GM23338 (cell line): Measurements from ENCODE around the gene COL1A1. TPM values are rescaled to one million over a fixed set of nuclear protein-coding genes. Genes with fewer than 3 reads are reported as not detected.

ENCODE experiments used
- ATAC-seq: fragments of 200-7000 bp; cut with Tn5 transposase; 3 replicates; pipeline ENCODE4 v1.9.1; 2020
- DNase-seq: peaks from one replicate; pipeline ENCODE4 v3.0.0-alpha.2; 2015; ENCODE audit warnings: low spot score
- H2AFZ ChIP-seq: fragments of 200-600 bp; sonication (generic); 2 replicates; pipeline ENCODE4 v1.8.0; 2016; ENCODE audit warnings: antibody characterized with exemption, mild to moderate bottlenecking, moderate library complexity
- H3F3A ChIP-seq: fragments of 200-600 bp; sonication (generic); replicated peaks from 2 replicates; pipeline ENCODE4 v1.8.0; 2017; ENCODE audit warnings: antibody characterized with exemption, mixed run types, low read depth
- H3K27ac ChIP-seq: fragments of 200-600 bp; sonication (generic); 2 replicates; pipeline ENCODE4 v1.6.1; 2016; ENCODE audit warnings: low read depth
- H3K27me3 ChIP-seq: fragments of 200-600 bp; sonication (generic); 2 replicates; pipeline ENCODE4 v1.8.0; 2016; ENCODE audit warnings: mild to moderate bottlenecking, mixed run types, moderate library complexity; ENCODE audit not compliant: insufficient read depth
- H3K36me3 ChIP-seq: fragments of 200-600 bp; sonication (generic); 2 replicates; pipeline ENCODE4 v1.8.0; 2016; ENCODE audit warnings: mild to moderate bottlenecking; ENCODE audit not compliant: insufficient read depth
- H3K4me1 ChIP-seq: fragments of 200-600 bp; sonication (generic); 2 replicates; pipeline ENCODE4 v1.8.0; 2016; ENCODE audit warnings: mild to moderate bottlenecking, moderate library complexity; ENCODE audit not compliant: insufficient read depth
- H3K4me2 ChIP-seq: fragments of 200-600 bp; sonication (generic); 2 replicates; pipeline ENCODE4 v1.7.1; 2017; ENCODE audit warnings: mixed run types
- H3K4me3 ChIP-seq: fragments of 200-600 bp; sonication (generic); 2 replicates; pipeline ENCODE4 v1.6.1; 2016; ENCODE audit warnings: mixed run types
- H3K79me2 ChIP-seq: fragments of 200-600 bp; sonication (generic); replicated peaks from 2 replicates; pipeline ENCODE4 v1.8.0; 2017; ENCODE audit warnings: mild to moderate bottlenecking; ENCODE audit not compliant: insufficient read depth
- H3K9me2 ChIP-seq: fragments of 200-600 bp; sonication (generic); 2 replicates; pipeline ENCODE4 v1.8.0; 2017; ENCODE audit not compliant: insufficient read depth
- H4K20me1 ChIP-seq: fragments of 200-600 bp; sonication (generic); replicated peaks from 2 replicates; pipeline ENCODE4 v1.8.0; 2017; ENCODE audit warnings: mild to moderate bottlenecking; ENCODE audit not compliant: insufficient read depth
- H3K27ac Mint-ChIP-seq: 2 replicates; pipeline ENCODE4 v1.8.0; 2020; ENCODE audit warnings: inconsistent platforms, mild to moderate bottlenecking, moderate library complexity, mixed read lengths
- H3K27me3 Mint-ChIP-seq: 3 replicates; pipeline ENCODE4 v1.8.0; 2022; ENCODE audit warnings: low read depth, mild to moderate bottlenecking, moderate library complexity, mixed read lengths, inconsistent platforms; ENCODE audit not compliant: insufficient read depth, poor library complexity
- H3K36me3 Mint-ChIP-seq: 3 replicates; pipeline ENCODE4 v1.8.0; 2021; ENCODE audit warnings: low read depth, mild to moderate bottlenecking, inconsistent platforms, moderate library complexity, mixed read lengths
- H3K4me1 Mint-ChIP-seq: 3 replicates; pipeline ENCODE4 v1.8.0; 2020; ENCODE audit warnings: mild to moderate bottlenecking, inconsistent platforms, mixed read lengths
- H3K4me3 Mint-ChIP-seq: 3 replicates; pipeline ENCODE4 v1.8.0; 2021; ENCODE audit warnings: moderate library complexity, mild to moderate bottlenecking, inconsistent platforms, mixed read lengths
- H3K9me3 Mint-ChIP-seq: 3 replicates; pipeline ENCODE4 v1.8.0; 2020; ENCODE audit warnings: moderate library complexity, mild to moderate bottlenecking, inconsistent platforms, mixed read lengths
- CTCF ChIP-seq, 2 experiments: fragments of 200-600 bp in 1 of 2; sonication (generic) in 1 of 2; conservative IDR thresholded peaks; 2 replicates each; pipeline versions ENCODE4 v1.5.1 to v1.6.1; 2016 to 2017; ENCODE audit warnings: antibody characterized with exemption in 2 of 2, low read depth in 2 of 2, mild to moderate bottlenecking in 2 of 2, moderate library complexity in 1 of 2
- ETS1 ChIP-seq: IDR thresholded peaks from 2 replicates; pipeline ENCODE4 v1.6.1; 2016; ENCODE audit warnings: antibody characterized with exemption
- EZH2 ChIP-seq: fragments of 200-600 bp; sonication (generic); IDR thresholded peaks from one replicate; pipeline ENCODE4 v1.8.0; 2017; ENCODE audit warnings: antibody characterized with exemption, mild to moderate bottlenecking, low read depth; ENCODE audit not compliant: unreplicated experiment
- JUNB ChIP-seq: IDR thresholded peaks from one replicate; pipeline ENCODE4 v1.6.1; 2016; ENCODE audit warnings: antibody characterized with exemption; ENCODE audit not compliant: unreplicated experiment
- NANOG ChIP-seq: IDR thresholded peaks from 2 replicates; pipeline ENCODE4 v1.6.1; 2016; ENCODE audit warnings: antibody characterized with exemption, borderline replicate concordance
- STAT1 ChIP-seq: IDR thresholded peaks from one replicate; pipeline ENCODE4 v1.6.1; 2016; ENCODE audit warnings: antibody characterized with exemption; ENCODE audit not compliant: unreplicated experiment
- ZNF114 ChIP-seq: fragments of 250-450 bp; sonication (Bioruptor Pico); IDR thresholded peaks from 2 replicates; pipeline ENCODE4 v1.5.0; 2020; ENCODE audit warnings: mild to moderate bottlenecking, moderate library complexity
- ZNF331 ChIP-seq: fragments of 250-450 bp; sonication (Bioruptor Pico); IDR thresholded peaks from 2 replicates; pipeline ENCODE4 v1.5.0; 2020; ENCODE audit warnings: low read depth, mild to moderate bottlenecking, moderate library complexity
- ZNF462 ChIP-seq: fragments of 250-450 bp; sonication (Bioruptor Pico); IDR thresholded peaks from 2 replicates; pipeline ENCODE4 v1.5.0; 2020; ENCODE audit warnings: mild to moderate bottlenecking, moderate library complexity
- polyA plus RNA-seq: library from polyadenylated mRNA; unstranded; fragments of >200 nt; fragmentation: Nextera tagmentation; extraction: Ambion mirVana; gene quantifications from 2 replicates; pipeline ENCODE4 v1.2.1, GENCODE V29; 2016
- total RNA-seq: library from RNA; depleted of rRNA; stranded (reverse); fragments of >200 nt; shearing (Covaris generic); gene quantifications from 2 replicates; pipeline ENCODE4 v1.2.3, GENCODE V29; 2014

Gene COL1A1
- total and polyA plus RNA-seq, 2 experiments from 2014 or later: 21.2 to 34.3 TPM

- no peak for TF ChIP-seq ZNF462 (CRISPR knock-in tag)
- no peak for TF ChIP-seq JUNB
- TF ChIP-seq ZNF331: no peak
- no peak for TF ChIP-seq CTCF (conservative IDR thresholded peaks at IDR 0.05; ENCODE audit: low read depth in 2 of 2)
- TF ChIP-seq EZH2: no peak
- TF ChIP-seq STAT1: no peak
- TF ChIP-seq ZNF114 (CRISPR knock-in tag): no peak
These were observed 10.7 kb downstream of the COL1A1 start (continued) for GRCh38 chr17:50190603-50191358.

- Mint-ChIP-seq H3K4me1 (0 out of 3 replicates have a peak, but pooled peaks cover 2% of the 10 kb centered on the region), H3K27ac (no peak overlapping the region), H3K9me3 (no peaks in the 10 kb centered on the region), H3K27me3 (peaks cover 8% of the 10 kb centered on the region), H3K36me3 (peaks cover 24% of the 10 kb centered on the region), H3K4me3 (no peak overlapping the region)
- no peak for ATAC-seq
- H3K27me3 ChIP-seq: no peaks in the 10 kb centered on the region
- H3K9me2 ChIP-seq: no peaks in the 10 kb centered on the region
- no peak for DNase-seq
- H3K4me3 ChIP-seq: no peak overlapping the region
- no peaks in the 10 kb centered on the region for H3K36me3 ChIP-seq
- no peak overlapping the region for H2AFZ ChIP-seq
- no peaks in the 10 kb centered on the region for H3F3A ChIP-seq
- H3K4me2 ChIP-seq: no peak overlapping the region
- H3K4me1 ChIP-seq: no peaks in the 10 kb centered on the region
- H4K20me1 ChIP-seq: no peaks in the 10 kb centered on the region
- H3K27ac ChIP-seq: no peak overlapping the region
- no peaks in the 10 kb centered on the region for H3K79me2 ChIP-seq
- TF ChIP-seq CTCF (conservative IDR thresholded peaks at IDR 0.05; ENCODE audit: low read depth in 2 of 2) (no peak), EZH2 (no peak), NANOG (no peak), ETS1 (no peak)
These were observed 11.2 kb downstream of the COL1A1 start for GRCh38 chr17:50190293-50190602.
